ENCODE measurements around the gene MXRA8. TPM values are rescaled to one million over a fixed set of nuclear protein-coding genes. Genes with fewer than 3 reads are reported as not detected.
A peak's percentile ranks its signal among the peaks of the same experiment; 100 is the strongest.

Gene MXRA8
- total RNA-seq, 4 donors from 2014 or later: 34.1 to 76.1 (median 35.9) TPM

- intact Hi-C loops (cut with DNase I; ENCODE audit: low total_unique reads): no loop called here
- TF ChIP-seq CTCF (IDR thresholded peaks at IDR 0.05) (no peak), POLR2A (IDR thresholded peaks at IDR 0.05) (no peak)
- H3K4me3 ChIP-seq (ENCODE audit: low read depth, poor library complexity, severe bottlenecking): peak overlapping the region; percentile 92
- 0 to 1% methylated on average over 8 to 10 of the region's 54 CpGs for WGBS, 2 donors
- DNase-seq (ENCODE audit: low spot score in 2 of 2): peak in 1 of 2 donors; percentile 84
Measured at GRCh38 chr1:1398677-1399186, 40.4 kb upstream of the MXRA8 start.

GRCh38 chr1:1397839-1398523 lies 39.6 kb upstream of the MXRA8 start:
- H3K4me3 ChIP-seq (ENCODE audit: low read depth, poor library complexity, severe bottlenecking): peak overlapping the region; percentile 92
- TF ChIP-seq CTCF (IDR thresholded peaks at IDR 0.05) (no peak), POLR2A (IDR thresholded peaks at IDR 0.05) (no peak)
- DNase-seq (ENCODE audit: low spot score in 2 of 2): no peak
- WGBS, 2 donors: 42 to 50% methylated on average over 19 of the region's 19 CpGs
- intact Hi-C loops (cut with DNase I; ENCODE audit: low total_unique reads): no loop called here

DNA sequence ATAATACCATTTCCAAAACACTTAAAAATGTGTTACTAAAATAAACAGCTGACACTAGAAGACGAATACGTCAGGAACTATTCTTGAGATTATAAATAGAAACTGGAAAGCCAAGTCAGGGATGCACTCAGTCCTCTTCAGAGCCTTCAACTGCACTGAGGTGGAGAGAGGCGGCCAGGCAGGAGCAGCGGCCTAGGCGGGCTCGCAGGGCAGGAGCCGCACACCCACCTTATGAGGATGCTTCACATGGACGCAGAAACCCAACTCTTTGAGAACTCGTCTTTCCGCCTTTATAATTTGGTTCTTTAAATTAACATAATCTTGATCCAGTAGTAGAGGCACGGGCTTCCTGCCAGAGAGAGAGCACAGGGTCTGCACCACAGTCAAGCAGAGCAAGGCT lies 36.8 kb upstream of the MXRA8 start:
- DNase-seq (ENCODE audit: low spot score in 2 of 2): no peak
- no peak for TF ChIP-seq POLR2A (IDR thresholded peaks at IDR 0.05)
- TF ChIP-seq CTCF (IDR thresholded peaks at IDR 0.05): no peak
- intact Hi-C loops (cut with DNase I; ENCODE audit: low total_unique reads): no loop called here
- no peak overlapping the region for H3K4me3 ChIP-seq (ENCODE audit: low read depth, poor library complexity, severe bottlenecking)
- 91 to 92% methylated on average over 11 of the region's 11 CpGs for WGBS, 2 donors

GRCh38 chr1:1394116-1394515 lies 35.8 kb upstream of the MXRA8 start:
- DNase-seq (ENCODE audit: low spot score in 2 of 2): no peak
- intact Hi-C loops (cut with DNase I; ENCODE audit: low total_unique reads): no loop called here
- H3K4me3 ChIP-seq (ENCODE audit: low read depth, poor library complexity, severe bottlenecking): no peak overlapping the region
- WGBS, 2 donors: 93 to 94% methylated on average over 7 of the region's 7 CpGs
- TF ChIP-seq POLR2A (IDR thresholded peaks at IDR 0.05) (no peak), CTCF (IDR thresholded peaks at IDR 0.05) (no peak)

GRCh38 chr1:1393428-1393827 lies 35.1 kb upstream of the MXRA8 start:
- TF ChIP-seq POLR2A (IDR thresholded peaks at IDR 0.05) (no peak), CTCF (IDR thresholded peaks at IDR 0.05) (no peak)
- intact Hi-C loops (cut with DNase I; ENCODE audit: low total_unique reads): no loop called here
- 93 to 94% methylated on average over 11 of the region's 11 CpGs for WGBS, 2 donors

DNA sequence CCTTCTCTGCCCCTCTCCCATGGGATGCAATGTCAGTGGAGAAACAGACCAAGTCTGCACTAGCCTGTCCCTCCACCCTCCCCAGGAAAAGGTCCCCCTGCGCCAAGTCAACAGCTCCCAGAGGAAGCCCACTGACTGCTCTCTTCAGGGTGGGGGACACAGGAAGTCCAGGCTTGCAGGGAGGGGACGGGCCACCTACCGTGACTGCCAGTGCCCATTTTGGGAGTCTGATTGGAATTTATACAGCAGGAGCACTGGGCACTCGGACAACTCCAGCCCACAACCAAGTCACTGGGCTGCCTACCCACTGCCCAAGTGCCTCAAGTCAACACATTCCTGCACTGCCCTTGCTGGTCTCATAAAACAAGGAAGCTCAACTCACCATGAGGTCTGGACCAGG lies 34.7 kb upstream of the MXRA8 start:
- WGBS, 2 donors: 94% methylated on average over 4 of the region's 4 CpGs
- H3K4me3 ChIP-seq (ENCODE audit: low read depth, poor library complexity, severe bottlenecking): no peak overlapping the region
- intact Hi-C loops (cut with DNase I; ENCODE audit: low total_unique reads): no loop called here

More at GRCh38 chr1:1393428-1393827, 35.1 kb upstream of the MXRA8 start:
- H3K4me3 ChIP-seq (ENCODE audit: low read depth, poor library complexity, severe bottlenecking): no peak overlapping the region
- DNase-seq (ENCODE audit: low spot score in 2 of 2): no peak

More for the DNA sequence above, 34.7 kb upstream of the MXRA8 start:
- no peak for TF ChIP-seq CTCF (IDR thresholded peaks at IDR 0.05)
- no peak for TF ChIP-seq POLR2A (IDR thresholded peaks at IDR 0.05)
- no peak for DNase-seq (ENCODE audit: low spot score in 2 of 2)
